Amniotic epithelial cell (primary cell): ENCODE data around the gene ATP8B4.

Experiments
- DNase-seq: peaks from one replicate; pipeline ENCODE4 v3.0.0-alpha.2; 2010; ENCODE audit warnings: low read depth

The ATP8B4 gene

GRCh38 chr15:50059883-50060282 is 59.1 kb downstream of the ATP8B4 start:
- no peak for DNase-seq

GRCh38 chr15:50059203-50059772 is 59.7 kb downstream of the ATP8B4 start:
- DNase-seq, result no peak

- peak; percentile 56 for DNase-seq
Observed at GRCh38 chr15:50057905-50058639, 61.0 kb downstream of the ATP8B4 start.

- no peak for DNase-seq
Observed at GRCh38 chr15:50057196-50057595, 61.8 kb downstream of the ATP8B4 start.

- no peak for DNase-seq
Observed at GRCh38 chr15:50055750-50056157, 63.3 kb downstream of the ATP8B4 start.

GRCh38 chr15:50055332-50055731 is 63.7 kb downstream of the ATP8B4 start:
- DNase-seq, result peak; percentile 100

- peak; percentile 35 for DNase-seq
Observed at GRCh38 chr15:50053055-50053856, 65.8 kb downstream of the ATP8B4 start.

GRCh38 chr15:50051811-50052419 is 67.1 kb downstream of the ATP8B4 start:
- peak; percentile 88 for DNase-seq

- DNase-seq, result no peak
Observed at GRCh38 chr15:50050986-50051743, 67.9 kb downstream of the ATP8B4 start.

- DNase-seq, result peak; percentile 95
Observed at GRCh38 chr15:50049871-50050270, 69.2 kb downstream of the ATP8B4 start.

GRCh38 chr15:50046867-50047266 is 72.2 kb downstream of the ATP8B4 start:
- peak; percentile 84 for DNase-seq

- no peak for DNase-seq
Observed at GRCh38 chr15:50046159-50046558, 72.9 kb downstream of the ATP8B4 start.

GRCh38 chr15:50044904-50045303 is 74.1 kb downstream of the ATP8B4 start:
- DNase-seq, result no peak

- no peak for DNase-seq
Observed at GRCh38 chr15:50044406-50044805, 74.6 kb downstream of the ATP8B4 start.

GRCh38 chr15:50042775-50043174 is 76.3 kb downstream of the ATP8B4 start:
- DNase-seq, result no peak

- no peak for DNase-seq
Observed at GRCh38 chr15:50030456-50030855, 88.6 kb downstream of the ATP8B4 start.

- no peak for DNase-seq
Observed at GRCh38 chr15:50028326-50028725, 90.7 kb downstream of the ATP8B4 start.

GRCh38 chr15:50024281-50024680 is 94.8 kb downstream of the ATP8B4 start:
- DNase-seq, result no peak

GRCh38 chr15:50018491-50018890 is 100.5 kb downstream of the ATP8B4 start:
- DNase-seq, result no peak

- DNase-seq, result peak; percentile 70
Observed at GRCh38 chr15:50017522-50017921, 101.5 kb downstream of the ATP8B4 start.

GRCh38 chr15:50016951-50017350 is 102.1 kb downstream of the ATP8B4 start:
- no peak for DNase-seq

GRCh38 chr15:50012790-50013189 is 106.2 kb downstream of the ATP8B4 start:
- no peak for DNase-seq
